GM12891 (cell line): ENCODE measurements around the gene TULP4.

ENCODE experiments used
- PAX5 ChIP-seq: IDR thresholded peaks from 2 replicates; pipeline ENCODE4 v1.6.1; 2011; ENCODE audit warnings: low read length, moderate library complexity, mild to moderate bottlenecking; ENCODE audit not compliant: insufficient read depth, severe bottlenecking
- POLR2A ChIP-seq: IDR thresholded peaks from 2 replicates; pipeline ENCODE4 v1.6.1; 2011; ENCODE audit warnings: low read depth, low read length, control low read depth
- TAF1 ChIP-seq: IDR thresholded peaks from 2 replicates; pipeline ENCODE4 v1.6.1; 2011; ENCODE audit warnings: low read depth, low read length, control low read depth

- TF ChIP-seq TAF1 (no peak), PAX5 (no peak), POLR2A (no peak)
Observed at GRCh38 chr6:158347335-158347734, 35.1 kb downstream of the TULP4 start.
